Measurements from ENCODE around the gene TRIM72.

DNA sequence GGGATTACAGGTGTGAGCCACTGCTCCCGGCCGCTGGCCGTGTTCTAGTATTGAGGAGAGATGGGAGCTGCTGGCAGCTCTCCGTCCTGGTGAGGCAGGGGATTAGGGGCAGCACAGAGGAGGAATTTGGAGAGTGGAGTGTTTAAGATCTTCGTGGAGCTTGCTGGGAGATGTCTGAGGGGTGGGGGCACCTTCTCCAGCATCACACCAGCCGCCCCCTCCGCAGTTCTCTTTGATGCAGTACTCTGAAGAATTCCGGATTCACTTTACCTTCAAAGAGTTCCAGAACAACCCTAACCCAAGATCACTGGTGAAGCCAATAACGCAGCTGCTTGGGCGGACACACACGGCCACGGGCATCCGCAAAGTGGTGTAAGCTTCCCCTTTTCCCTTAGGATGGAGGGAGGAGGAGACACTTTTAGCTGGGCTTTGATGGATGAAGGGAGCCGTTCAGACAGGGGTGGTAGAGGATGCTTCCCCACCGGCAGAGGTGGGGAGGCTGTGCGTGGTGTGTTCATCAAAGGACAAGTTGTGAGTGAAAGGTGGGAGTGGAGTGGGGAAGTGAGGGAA is 57.8 kb downstream of the TRIM72 start:
- TF ChIP-seq POLR2AphosphoS5 (IDR thresholded peaks at IDR 0.05; ENCODE audit: low read depth, low read length): no peak
- no peak for TF ChIP-seq FOXP2 (optimal IDR thresholded peaks at IDR 0.05; ENCODE audit: borderline replicate concordance, extremely low read depth, extremely low read length, insufficient read depth)
- TF ChIP-seq SIN3A (IDR thresholded peaks at IDR 0.05; ENCODE audit: borderline replicate concordance, insufficient read depth, low read length): no peak

Measured in PFSK-1 (cell line).